CD4-positive, alpha-beta T cell treated with Interleukin-12 subunit alpha and Interleukin-12 subunit beta, for 1 hour (primary cell): Measurements from ENCODE around the gene HAPLN2.
A peak's percentile ranks its signal among the peaks of the same experiment; 100 is the strongest.

Experiments
- DNase-seq: peaks from one replicate; pipeline ENCODE4 v3.0.0-alpha.2; 2020

Gene HAPLN2

DNA sequence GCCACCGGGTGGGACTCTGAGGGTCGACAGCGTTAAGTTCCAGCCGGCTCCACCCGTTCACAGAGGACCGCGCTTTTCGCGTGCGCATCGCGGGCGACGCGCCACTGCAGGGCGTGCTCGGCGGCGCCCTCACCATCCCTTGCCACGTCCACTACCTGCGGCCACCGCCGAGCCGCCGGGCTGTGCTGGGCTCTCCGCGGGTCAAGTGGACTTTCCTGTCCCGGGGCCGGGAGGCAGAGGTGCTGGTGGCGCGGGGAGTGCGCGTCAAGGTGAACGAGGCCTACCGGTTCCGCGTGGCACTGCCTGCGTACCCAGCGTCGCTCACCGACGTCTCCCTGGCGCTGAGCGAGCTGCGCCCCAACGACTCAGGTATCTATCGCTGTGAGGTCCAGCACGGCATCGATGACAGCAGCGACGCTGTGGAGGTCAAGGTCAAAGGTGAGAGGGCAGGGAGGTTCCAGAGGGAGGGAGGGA lies 27.6 kb downstream of the HAPLN2 start:
- DNase-seq, result no peak

DNA sequence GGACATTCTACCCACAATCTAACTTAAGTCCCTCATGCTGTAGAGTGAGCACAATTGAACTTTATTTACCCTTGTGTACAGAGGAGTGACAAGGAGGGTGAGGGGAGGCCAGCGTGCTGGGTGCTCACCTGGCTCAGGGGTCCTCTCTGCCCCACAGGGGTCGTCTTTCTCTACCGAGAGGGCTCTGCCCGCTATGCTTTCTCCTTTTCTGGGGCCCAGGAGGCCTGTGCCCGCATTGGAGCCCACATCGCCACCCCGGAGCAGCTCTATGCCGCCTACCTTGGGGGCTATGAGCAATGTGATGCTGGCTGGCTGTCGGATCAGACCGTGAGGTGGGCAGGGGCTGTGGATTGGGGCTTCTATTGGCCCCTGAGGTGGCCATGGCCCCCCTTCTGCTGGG lies 28.1 kb downstream of the HAPLN2 start:
- no peak for DNase-seq

DNA sequence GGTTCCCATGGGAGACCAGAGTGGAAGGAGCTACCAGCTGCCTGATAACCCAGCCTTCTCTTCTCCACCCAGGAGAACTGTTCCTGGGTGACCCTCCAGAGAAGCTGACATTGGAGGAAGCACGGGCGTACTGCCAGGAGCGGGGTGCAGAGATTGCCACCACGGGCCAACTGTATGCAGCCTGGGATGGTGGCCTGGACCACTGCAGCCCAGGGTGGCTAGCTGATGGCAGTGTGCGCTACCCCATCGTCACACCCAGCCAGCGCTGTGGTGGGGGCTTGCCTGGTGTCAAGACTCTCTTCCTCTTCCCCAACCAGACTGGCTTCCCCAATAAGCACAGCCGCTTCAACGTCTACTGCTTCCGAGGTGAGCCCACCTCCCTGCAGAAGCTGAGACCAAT lies 29.3 kb downstream of the HAPLN2 start:
- DNase-seq, result no peak

DNA sequence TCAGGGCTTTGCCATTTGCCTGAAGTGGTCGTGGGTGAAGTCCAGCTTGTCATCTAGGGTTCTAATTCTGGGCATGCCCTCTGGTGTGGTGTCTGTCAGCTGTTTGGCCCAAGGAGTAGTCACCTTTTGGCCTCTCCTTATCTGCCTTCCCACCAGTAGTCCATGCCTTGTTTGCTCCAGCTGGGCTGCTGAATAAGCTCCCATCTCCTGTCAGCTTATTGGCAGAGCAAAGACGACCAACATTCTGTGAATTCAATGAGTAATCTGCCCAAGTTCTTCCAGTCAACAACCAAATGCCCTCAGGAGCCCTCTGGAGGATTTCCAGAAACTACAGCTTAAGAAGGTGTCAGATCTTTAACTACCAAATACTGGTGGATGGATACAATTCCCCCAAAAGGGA lies 29.7 kb downstream of the HAPLN2 start:
- DNase-seq, result no peak

DNA sequence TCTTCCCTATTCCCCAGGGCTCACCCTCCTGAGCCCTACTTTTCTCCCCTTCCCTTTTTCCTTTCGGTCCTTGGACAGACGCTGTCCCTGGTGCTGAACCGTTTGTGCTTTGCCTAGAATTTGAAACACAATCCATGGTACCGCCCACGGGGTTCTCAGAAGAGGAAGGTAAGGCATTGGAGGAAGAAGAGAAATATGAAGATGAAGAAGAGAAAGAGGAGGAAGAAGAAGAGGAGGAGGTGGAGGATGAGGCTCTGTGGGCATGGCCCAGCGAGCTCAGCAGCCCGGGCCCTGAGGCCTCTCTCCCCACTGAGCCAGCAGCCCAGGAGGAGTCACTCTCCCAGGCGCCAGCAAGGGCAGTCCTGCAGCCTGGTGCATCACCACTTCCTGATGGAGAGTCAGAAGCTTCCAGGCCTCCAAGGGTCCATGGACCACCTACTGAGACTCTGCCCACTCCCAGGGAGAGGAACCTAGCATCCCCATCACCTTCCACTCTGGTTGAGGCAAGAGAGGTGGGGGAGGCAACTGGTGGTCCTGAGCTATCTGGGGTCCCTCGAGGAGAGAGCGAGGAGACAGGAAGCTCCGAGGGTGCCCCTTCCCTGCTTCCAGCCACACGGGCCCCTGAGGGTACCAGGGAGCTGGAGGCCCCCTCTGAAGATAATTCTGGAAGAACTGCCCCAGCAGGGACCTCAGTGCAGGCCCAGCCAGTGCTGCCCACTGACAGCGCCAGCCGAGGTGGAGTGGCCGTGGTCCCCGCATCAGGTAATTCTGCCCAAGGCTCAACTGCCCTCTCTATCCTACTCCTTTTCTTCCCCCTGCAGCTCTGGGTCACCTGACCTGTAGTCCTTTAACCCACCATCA lies 33.1 kb downstream of the HAPLN2 start:
- DNase-seq, result no peak

DNA sequence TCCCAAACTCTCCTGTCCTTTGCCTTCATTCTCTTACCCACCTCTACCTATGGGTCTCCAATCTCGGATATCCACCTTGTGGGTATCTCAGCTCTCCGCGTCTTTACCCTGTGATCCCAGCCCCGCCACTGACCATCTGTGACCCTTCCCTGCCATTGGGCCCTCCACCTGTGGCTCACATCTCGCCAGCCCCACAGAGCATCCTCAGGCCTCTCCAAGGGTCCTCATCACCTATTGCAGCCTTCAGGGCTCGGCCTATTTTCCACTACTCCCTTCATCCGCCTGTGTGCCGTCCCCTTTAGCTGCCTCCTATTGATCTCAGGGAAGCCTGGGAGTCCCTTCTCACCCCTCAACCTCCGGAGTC lies 33.8 kb downstream of the HAPLN2 start:
- no peak for DNase-seq

DNA sequence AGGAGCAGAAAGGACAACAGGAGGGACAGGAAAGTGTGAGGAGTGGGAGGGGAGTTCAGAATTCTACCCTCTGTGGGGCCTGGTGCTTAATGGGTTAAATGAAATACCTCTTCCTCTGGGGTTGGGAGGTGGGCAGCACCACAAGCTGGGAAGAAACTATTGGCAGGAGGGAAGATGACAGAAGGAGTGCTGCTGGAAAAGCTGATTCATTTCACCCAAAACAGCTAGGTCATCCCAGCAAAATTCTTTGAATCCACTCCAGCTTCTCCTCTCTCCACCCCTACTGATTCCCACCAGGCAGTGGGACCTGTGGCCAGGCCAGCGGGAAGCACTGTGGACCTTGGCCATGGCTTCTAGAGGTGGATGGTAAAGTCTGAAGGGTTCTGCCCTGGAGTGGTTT lies 35.5 kb downstream of the HAPLN2 start:
- DNase-seq, result no peak

DNA sequence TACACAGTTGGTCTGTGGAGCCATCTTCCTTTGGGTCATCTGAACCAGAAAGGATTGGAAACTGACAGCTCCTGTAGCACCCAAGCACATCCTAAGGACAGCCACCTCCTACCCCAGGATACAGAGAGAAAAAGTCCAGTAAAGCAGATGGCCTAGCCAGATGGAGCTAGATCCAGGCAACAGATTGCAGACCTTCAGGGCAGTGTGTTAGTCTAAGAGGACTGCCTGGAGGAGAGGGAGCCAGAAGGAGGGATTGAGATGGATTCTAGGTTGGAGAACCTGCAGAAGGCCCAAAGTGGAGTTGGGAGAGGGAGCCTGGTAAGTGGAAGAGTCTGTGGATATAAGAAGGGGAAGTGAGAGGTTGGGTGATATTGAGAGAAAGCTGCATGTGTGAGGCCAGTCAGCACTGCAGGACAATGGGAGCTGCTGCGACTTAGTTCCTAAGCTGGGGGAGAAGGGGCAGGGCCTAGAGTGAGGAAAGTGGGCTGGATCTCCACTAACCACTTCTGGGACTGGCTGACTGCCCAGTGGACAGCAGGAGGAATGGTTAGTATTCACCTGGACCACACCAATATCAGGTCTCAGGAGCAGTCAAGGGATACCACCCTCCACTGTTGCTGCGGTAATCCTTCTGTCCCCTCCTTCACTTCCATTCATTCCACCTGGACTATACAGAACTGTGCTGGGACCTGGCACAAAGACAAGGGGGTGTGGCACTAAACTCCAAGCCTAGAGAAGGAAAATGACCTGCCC lies 36.1 kb downstream of the HAPLN2 start:
- DNase-seq, result no peak

DNA sequence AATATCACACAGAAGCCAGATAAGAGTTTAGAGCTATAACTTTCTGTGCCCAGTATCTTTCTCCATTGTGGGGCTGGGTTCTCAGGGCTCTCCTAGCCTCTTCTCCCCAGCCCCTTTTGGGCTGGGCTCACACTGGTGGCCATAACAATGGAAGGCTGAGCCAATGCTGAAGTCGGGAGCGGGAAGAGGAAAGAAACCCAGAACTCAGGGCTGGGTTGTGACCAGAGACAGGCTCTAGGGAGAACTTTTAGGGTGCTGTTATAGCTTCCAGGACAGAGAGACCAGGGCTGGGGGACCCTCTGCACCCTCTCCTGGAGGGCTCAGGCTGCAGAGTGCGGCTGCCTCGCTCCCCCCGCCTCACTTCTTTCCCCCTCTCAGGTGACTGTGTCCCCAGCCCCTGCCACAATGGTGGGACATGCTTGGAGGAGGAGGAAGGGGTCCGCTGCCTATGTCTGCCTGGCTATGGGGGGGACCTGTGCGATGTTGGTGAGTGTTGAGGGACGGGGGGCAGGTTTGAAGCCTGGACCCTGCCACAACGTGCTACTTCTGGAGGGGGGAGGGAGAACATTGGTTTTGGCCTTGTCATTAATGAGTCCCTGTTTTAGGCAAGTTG lies 36.8 kb downstream of the HAPLN2 start:
- DNase-seq, result no peak

DNA sequence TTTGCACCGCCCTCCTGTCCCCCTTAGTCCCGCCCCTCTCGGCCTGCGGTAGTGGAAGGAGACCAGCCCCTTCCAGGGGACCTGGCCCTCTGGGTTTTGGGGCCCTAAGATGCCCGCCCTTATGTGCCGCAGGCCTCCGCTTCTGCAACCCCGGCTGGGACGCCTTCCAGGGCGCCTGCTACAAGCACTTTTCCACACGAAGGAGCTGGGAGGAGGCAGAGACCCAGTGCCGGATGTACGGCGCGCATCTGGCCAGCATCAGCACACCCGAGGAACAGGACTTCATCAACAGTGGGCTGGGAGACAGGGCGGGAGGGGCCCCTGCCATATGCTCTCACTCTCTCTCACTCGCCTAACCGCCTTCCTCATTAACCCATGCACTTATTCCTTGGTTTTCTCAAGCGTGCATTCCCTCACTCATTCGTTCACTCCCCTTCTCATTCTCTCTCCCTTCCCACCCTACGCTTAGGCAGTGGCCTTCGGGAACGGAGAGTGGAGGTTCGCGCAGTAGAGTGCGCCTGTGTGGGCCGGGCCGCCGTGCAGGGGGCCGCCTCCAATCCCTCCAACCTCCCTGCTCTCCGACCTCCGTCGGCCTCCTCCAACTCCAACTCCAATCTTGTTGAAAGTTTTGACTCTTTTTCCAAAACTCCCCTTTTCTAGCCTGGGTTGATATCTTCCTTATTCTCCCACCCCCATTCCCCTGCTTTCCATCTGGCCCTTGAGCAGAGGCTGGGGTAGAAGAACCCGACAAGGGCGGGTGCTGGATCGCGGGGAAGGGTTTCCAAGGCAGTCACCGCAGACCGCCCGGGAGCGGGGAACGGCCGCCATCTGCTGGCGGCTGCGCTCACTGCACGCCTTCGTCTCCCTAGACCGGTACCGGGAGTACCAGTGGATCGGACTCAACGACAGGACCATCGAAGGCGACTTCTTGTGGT lies 37.9 kb downstream of the HAPLN2 start:
- DNase-seq, result peak; percentile 78

DNA sequence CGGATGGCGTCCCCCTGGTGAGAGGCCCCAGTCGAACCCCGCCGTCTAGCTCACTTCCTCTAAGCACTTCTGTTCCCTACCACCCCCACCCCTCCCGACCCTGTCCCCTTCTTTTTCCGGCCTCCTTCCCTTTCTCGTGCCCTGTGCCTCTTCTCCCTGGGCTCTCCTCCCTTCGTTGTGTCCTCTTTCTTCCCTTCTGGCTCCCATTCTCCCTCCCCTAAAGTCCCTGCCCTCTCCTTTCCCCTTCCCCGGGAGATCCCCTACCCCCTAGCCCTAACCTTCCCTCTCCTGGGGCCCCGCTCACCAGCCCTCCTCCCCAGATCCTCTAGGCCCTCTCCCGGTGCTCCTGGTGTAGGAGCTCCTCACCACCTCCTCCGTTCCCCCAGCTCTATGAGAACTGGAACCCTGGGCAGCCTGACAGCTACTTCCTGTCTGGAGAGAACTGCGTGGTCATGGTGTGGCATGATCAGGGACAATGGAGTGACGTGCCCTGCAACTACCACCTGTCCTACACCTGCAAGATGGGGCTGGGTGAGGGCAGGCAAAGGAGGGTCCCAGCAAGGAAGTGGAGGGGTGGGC lies 38.6 kb downstream of the HAPLN2 start:
- no peak for DNase-seq

DNA sequence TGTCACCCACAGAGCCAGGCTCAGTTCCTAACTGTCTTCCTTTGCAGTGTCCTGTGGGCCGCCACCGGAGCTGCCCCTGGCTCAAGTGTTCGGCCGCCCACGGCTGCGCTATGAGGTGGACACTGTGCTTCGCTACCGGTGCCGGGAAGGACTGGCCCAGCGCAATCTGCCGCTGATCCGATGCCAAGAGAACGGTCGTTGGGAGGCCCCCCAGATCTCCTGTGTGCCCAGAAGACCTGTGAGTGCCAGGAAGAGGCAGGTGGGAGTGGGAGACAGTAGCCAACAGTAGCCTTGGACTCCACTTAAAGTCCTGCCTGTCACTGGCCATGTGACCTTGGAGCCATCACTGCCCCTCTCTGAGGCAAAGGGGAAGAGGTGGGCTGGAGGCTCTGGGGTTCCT lies 39.3 kb downstream of the HAPLN2 start:
- no peak for DNase-seq

DNA sequence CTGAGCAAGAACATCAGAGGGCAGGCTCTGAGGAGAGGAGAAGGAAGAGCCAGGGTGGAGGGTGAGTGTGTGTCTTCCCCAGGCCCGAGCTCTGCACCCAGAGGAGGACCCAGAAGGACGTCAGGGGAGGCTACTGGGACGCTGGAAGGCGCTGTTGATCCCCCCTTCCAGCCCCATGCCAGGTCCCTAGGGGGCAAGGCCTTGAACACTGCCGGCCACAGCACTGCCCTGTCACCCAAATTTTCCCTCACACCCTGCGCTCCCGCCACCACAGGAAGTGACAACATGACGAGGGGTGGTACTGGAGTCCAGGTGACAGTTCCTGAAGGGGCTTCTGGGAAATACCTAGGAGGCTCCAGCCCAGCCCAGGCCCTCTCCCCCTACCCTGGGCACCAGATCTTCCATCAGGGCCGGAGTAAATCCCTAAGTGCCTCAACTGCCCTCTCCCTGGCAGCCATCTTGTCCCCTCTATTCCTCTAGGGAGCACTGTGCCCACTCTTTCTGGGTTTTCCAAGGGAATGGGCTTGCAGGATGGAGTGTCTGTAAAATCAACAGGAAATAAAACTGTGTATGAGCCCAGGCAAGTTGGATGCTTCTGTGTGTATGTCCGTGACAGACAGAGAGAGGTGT lies 39.8 kb downstream of the HAPLN2 start:
- DNase-seq, result no peak

DNA sequence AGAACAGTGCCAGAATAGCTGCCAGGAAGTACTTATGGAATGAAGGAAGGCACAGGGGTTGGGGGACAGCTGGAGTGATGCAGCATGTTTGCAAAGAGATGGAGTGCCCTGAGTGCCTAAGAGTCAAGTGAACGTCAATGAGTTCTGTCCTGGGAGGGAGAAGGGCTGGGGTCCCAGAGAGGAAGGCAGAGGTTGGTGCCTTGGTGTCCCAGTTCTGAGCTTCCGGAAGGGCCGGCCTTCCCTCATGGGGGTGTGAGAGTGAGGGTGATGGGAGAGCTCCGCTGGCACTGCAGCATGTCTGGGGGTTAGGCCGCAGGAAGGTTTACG lies 40.4 kb downstream of the HAPLN2 start:
- DNase-seq, result no peak

DNA sequence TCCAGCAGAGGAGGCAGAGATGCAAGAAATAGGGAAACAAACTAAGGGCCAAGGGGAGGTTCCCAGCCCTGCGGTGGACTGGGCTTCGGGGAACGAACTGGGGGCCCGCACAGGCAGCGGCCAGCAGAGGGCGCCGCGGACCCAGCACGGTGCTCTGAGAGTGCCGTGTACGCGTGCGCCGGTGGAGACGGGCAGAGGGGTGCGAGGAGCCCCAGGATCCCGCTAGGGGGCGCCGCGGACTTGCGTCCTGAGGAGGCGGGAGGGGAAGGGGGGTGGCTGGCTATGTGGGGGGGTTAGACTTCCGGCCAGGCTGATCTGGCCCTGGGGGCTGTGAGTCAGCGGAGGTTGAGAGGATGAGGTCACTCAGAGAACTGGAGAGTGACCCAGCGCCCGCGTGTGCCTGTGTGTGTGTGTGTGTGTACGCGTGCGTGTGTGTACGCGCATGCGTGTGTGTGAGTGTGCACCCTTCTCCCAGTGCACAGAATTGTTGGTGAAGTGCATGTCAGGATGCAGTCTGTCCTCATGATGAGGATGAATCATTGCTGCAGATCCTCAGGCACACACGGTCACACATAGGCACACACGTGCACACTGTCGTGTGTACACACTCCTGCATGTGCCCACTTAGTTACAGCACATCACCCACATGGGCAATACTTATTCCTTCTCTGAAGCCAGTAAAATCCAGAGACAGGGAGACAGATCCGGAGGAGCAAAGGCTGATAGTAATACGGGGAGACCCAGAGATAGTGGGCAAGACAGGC lies 41.0 kb downstream of the HAPLN2 start:
- DNase-seq, result peak; percentile 92

DNA sequence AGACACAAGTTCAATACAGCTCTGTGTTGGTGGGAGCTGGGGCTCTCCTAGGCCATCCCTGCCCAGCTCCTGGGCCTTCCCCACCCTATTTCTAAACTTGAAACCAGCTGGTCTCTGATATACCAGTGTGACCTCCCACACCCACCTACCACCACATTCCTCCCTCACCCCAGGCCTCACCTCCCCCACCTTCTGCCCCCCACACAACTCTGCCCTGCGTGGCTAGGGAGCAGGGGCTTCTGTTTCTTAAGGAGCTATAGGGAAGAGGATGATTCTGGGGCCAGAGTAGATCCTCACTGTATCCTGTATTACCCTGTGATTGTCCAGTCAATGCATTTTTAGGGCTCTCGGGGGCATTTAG lies 41.5 kb downstream of the HAPLN2 start:
- no peak for DNase-seq

DNA sequence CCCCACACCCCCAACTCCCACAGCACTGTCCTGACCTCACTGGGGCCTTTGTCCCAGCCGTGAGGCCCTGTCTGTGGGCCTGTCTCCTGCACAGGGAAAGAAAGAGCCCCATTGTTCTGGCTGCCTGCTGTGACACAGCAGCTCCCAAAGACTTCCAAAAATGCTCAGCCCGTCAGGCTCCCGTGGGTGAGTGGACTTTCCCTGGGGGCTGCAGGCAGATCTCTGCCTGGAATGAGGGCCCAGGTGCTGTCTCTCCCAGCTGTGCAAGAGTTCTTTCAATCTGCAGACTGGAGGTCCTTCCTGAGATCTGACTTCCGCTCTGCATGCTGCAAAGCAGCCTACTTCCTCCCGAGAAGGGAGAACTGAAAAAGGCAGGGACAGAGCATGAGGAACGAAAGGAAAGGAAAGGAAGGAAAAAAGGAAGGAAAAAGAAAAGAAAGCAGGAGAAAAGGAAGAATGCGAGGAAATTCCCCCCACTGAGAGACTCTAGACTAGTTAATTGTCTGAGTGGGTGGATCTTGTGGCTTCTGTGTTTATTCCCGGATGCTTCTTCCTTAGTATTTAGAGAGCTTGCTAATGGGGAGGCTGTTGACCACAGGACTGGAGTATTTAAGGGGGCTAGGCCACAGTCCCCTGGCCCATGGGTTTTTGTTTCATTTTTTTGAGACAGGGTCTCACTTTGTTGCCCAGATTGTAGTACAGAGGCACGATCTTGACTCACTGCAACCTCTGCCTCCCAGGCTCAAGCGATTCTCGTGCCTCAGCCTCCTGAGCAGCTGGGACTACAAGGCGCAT lies 43.0 kb downstream of the HAPLN2 start:
- no peak for DNase-seq

DNA sequence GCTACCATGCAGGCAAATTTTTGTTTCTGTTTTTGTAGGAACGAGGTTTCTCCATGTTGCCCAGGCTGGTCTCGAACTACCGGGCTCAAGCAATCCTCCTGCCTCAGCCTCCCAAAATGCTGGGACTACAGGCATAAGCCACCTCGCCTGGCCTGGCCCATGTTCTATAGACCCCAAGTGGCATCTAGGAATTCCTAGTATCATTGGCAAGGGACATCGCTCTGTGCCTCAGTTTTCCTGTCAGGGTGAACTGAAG lies 43.5 kb downstream of the HAPLN2 start:
- DNase-seq, result no peak

DNA sequence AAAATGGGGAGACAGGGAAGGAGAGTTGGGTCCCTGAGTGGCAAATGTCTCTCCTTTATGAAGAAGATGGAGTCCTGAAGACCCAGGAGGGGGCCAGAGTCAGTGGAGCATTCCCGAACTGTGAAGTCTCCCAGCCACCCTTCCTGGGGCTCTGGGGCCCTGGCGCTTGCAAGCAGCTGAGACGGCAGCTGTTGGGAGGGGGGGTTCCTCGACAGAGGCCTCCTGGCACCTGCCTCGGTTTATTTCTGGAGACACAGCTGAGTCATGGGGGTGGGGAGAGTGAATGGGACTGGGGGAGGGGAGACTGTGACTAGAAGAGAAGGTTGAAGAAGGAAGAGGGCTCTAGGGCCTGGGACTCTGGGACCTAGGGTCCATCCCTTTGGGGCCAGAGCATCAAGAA lies 44.0 kb downstream of the HAPLN2 start:
- no peak for DNase-seq

DNA sequence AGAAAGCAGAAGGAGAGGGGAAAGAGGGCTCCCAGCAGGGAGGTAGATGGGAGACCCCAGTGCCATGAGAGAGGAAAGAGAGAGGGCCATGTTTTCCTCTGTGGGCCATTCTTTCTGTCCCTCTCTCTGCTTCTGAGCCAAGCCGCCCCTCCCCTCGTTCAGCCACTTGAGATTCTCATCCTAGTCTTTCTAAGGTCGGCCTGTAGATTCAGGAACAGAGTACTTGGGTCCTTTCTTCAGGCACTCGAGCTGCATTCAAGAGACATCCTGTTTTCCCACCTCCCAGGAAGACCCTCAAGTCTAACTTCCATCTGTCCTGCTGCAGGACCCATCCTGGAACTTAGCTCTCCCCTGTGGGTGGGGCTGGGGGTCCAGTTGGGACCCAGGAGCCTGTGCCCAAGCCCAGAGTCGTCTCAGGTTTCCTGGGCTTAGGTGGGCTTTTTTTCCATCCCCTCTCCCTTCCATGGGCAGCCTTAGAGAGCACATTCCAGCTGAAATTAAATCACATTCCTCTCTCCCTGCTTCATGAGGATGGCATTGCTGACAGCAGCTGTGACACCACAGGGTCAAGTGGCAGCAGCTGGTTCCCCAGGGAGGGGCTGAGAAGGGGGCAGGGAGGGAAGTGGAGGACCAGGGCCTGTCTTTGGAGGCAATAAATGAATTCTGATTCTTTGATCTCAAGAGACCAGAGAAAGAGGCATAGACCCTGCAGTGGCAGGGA lies 45.0 kb downstream of the HAPLN2 start:
- no peak for DNase-seq
